K562 (cell line): Measurements from ENCODE around the gene PPT1. TPM values are rescaled to one million over a fixed set of nuclear protein-coding genes. Genes with fewer than 3 reads are reported as not detected.

Source experiments
- ARID1B ChIP-seq: fragments of 450-650 bp; IDR thresholded peaks from 2 replicates; pipeline ENCODE4 v1.6.1; 2016; ENCODE audit warnings: antibody characterized with exemption, mild to moderate bottlenecking, inconsistent platforms
- ATF7 ChIP-seq: fragments of 450-650 bp; IDR thresholded peaks from 2 replicates; pipeline ENCODE4 v1.7.1; 2014; ENCODE audit warnings: mild to moderate bottlenecking, moderate library complexity
- FIP1L1 ChIP-seq: fragments of 200-400 bp; formaldehyde crosslinking; IDR thresholded peaks from 2 replicates; pipeline ENCODE4 v1.6.1; 2018; ENCODE audit warnings: mild to moderate bottlenecking, low read depth, low read length; ENCODE audit not compliant: poor library complexity, severe bottlenecking
- FOSL1 ChIP-seq: fragments of 200-800 bp; sonication (Bioruptor generic); conservative IDR thresholded peaks from 2 replicates; pipeline ENCODE4 v1.6.1; 2016; ENCODE audit warnings: missing genetic modification characterization, missing compliant biosample characterization
- HDAC1 ChIP-seq, 2 experiments: fragments of 450-650 bp; IDR thresholded peaks; 2 replicates each; pipeline ENCODE4 v1.6.1; 2016 to 2017; ENCODE audit warnings: inconsistent platforms in 1 of 2, mild to moderate bottlenecking in 1 of 2, moderate library complexity in 1 of 2
- HDAC6 ChIP-seq: IDR thresholded peaks from 2 replicates; pipeline ENCODE4 v1.6.1; 2012; ENCODE audit warnings: low read depth, mild to moderate bottlenecking, control low read depth, inconsistent platforms, low read length, moderate library complexity
- MCM7 ChIP-seq, 2 experiments: fragments of 450-650 bp; IDR thresholded peaks; 2 replicates each; pipeline ENCODE4 v1.6.1; 2016 to 2018
- MXI1 ChIP-seq: IDR thresholded peaks from 2 replicates; pipeline ENCODE4 v1.6.1; 2011; ENCODE audit warnings: low read depth, mild to moderate bottlenecking, improper control_type of control experiment, low read length
- NONO ChIP-seq, 2 experiments: fragments of 200-400 bp in 1 of 2; fragments of 450-650 bp in 1 of 2; formaldehyde crosslinking in 1 of 2; IDR thresholded peaks; 2 replicates each; pipeline ENCODE4 v1.6.1; 2017; ENCODE audit warnings: low read depth in 2 of 2, mild to moderate bottlenecking in 2 of 2, moderate library complexity in 2 of 2, low read length in 1 of 2
- POU5F1 ChIP-seq: fragments of 150-350 bp; IDR thresholded peaks from 2 replicates; pipeline ENCODE4 v1.6.1; 2014; ENCODE audit warnings: borderline replicate concordance, low read length, low read depth, mild to moderate bottlenecking; ENCODE audit not compliant: partially characterized antibody
- RAD51 ChIP-seq: fragments of 450-650 bp; IDR thresholded peaks from 2 replicates; pipeline ENCODE4 v1.7.1; 2016; ENCODE audit warnings: low read depth, mild to moderate bottlenecking, borderline replicate concordance
- RBBP5 ChIP-seq: fragments of 200-600 bp; sonication (generic); IDR thresholded peaks from 2 replicates; pipeline ENCODE4 v1.6.1; 2012; ENCODE audit warnings: borderline replicate concordance, mild to moderate bottlenecking, low read length, control low read depth, inconsistent platforms; ENCODE audit not compliant: insufficient read depth, poor library complexity, severe bottlenecking
- SMARCA4 ChIP-seq: fragments of 450-650 bp; IDR thresholded peaks from 2 replicates; pipeline ENCODE4 v1.6.1; 2016
- SMARCE1 ChIP-seq: fragments of 450-650 bp; IDR thresholded peaks from 2 replicates; pipeline ENCODE4 v1.7.1; 2016; ENCODE audit warnings: mild to moderate bottlenecking
- TAF9B ChIP-seq: fragments of 450-650 bp; IDR thresholded peaks from 2 replicates; pipeline ENCODE4 v1.6.1; 2018; ENCODE audit warnings: mild to moderate bottlenecking; ENCODE audit not compliant: partially characterized antibody
- TBP ChIP-seq: optimal IDR thresholded peaks from 2 replicates; pipeline ENCODE3; 2011; ENCODE audit warnings: low read depth, low read length, improper control_type of control experiment
- XRCC4 ChIP-seq: IDR thresholded peaks from one replicate; pipeline ENCODE4 v1.6.1; 2011; ENCODE audit not compliant: insufficient read depth, insufficient read length; ENCODE audit errors: extremely low read depth
- ZFP1 ChIP-seq: fragments of 450-650 bp; formaldehyde crosslinking; IDR thresholded peaks from 2 replicates; pipeline ENCODE4 v1.4.0; 2020; ENCODE audit warnings: mild to moderate bottlenecking, mixed read lengths
- ZNF165 ChIP-seq: fragments of 250-450 bp; sonication (Bioruptor Pico); IDR thresholded peaks from 2 replicates; pipeline ENCODE4 v1.4.0; 2020; ENCODE audit warnings: borderline replicate concordance
- ZNF212 ChIP-seq: fragments of 450-650 bp; formaldehyde crosslinking; IDR thresholded peaks from 2 replicates; pipeline ENCODE4 v1.4.0; 2020; ENCODE audit warnings: mild to moderate bottlenecking
- ZNF311 ChIP-seq: fragments of 250-450 bp; sonication (Bioruptor Pico); IDR thresholded peaks from 2 replicates; pipeline ENCODE4 v1.4.0; 2020; ENCODE audit warnings: mild to moderate bottlenecking, moderate library complexity
- ZNF384 ChIP-seq: IDR thresholded peaks from 2 replicates; pipeline ENCODE4 v1.6.1; 2012; ENCODE audit warnings: low read depth, low read length, improper control_type of control experiment
- ZNF561 ChIP-seq: fragments of 450-650 bp; formaldehyde crosslinking; conservative IDR thresholded peaks from 2 replicates; pipeline ENCODE4 v1.4.0; 2020; ENCODE audit warnings: mild to moderate bottlenecking, moderate library complexity
- polyA plus RNA-seq, 8 experiments: library from polyadenylated mRNA; depleted of rRNA in 4 of 8; stranded (reverse) in 5 of 8; unstranded in 3 of 8; fragments of >200 nt; fragmentation: Nextera tagmentation in 2 of 8; fragmentation: Illumina TruSeq in 1 of 8; extraction: Ambion mirVana in 2 of 8; extraction: Trizol in 1 of 8; gene quantifications; 2 replicates each; pipeline versions ENCODE4 v1.2.1 to v1.2.3, GENCODE V29; 2011 to 2014; ENCODE audit warnings: inconsistent platforms in 1 of 8, missing spikeins in 1 of 8
- total RNA-seq, 7 experiments: library from RNA; depleted of rRNA in 6 of 7; stranded (reverse); fragments of >200 nt in 6 of 7; fragmentation: Illumina TruSeq in 2 of 7; extraction: Trizol in 2 of 7; gene quantifications; 2 replicates each; pipeline versions ENCODE4 v1.2.1 to v1.2.3, GENCODE V29; 2011 to 2021; ENCODE audit warnings: low replicate concordance in 1 of 7
- TF ChIP-seq, protein P1 (sequence below): fragments of 200-400 bp; formaldehyde crosslinking; IDR thresholded peaks from 2 replicates; pipeline ENCODE4 v1.6.1; 2017; ENCODE audit warnings: mild to moderate bottlenecking, low read depth, low read length, moderate library complexity
- TF ChIP-seq, protein P2 (sequence below): fragments of 450-650 bp; formaldehyde crosslinking; IDR thresholded peaks from 2 replicates; pipeline ENCODE4 v1.4.0; 2020; ENCODE audit warnings: mild to moderate bottlenecking, mixed read lengths
- TF ChIP-seq, protein P3 (sequence below): IDR thresholded peaks from 2 replicates; pipeline ENCODE4 v1.6.1; 2014; ENCODE audit warnings: antibody characterized with exemption

PPT1 gene
- total and polyA plus RNA-seq, 9 of the 15 experiments (the other 6 are each of a cell fraction or from before 2014, with no cell fraction given), result 72.2 to 285 (median 143) TPM

DNA sequence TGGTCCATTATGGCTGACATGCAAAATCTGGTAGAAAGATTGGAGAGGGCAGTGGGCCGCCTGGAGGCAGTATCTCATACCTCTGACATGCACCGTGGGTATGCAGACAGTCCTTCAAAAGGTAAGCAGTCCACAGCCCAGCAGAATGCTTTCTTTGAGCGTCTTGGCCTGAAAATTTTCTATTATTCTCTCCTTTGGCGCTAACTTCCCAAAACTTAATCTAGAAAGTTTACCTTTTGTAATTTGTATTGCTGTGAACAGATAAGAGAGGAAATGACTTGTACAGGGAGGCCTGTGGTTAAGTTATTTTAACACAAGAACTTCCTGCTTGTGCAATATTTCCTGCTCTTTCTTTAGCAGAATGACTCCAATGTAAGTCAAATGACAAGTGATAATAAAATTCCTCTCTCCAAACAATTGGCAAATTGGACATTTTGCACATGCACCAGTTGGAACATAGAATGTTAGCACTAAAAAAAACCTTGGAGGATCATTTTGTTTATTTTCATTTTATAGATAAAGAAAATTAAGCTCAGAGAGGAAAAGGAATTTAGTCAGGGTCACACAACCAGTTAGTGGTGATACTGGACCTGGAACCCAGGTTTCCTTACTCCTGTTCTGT, 37.6 kb downstream of the PPT1 start (continued):
- TF ChIP-seq NONO (IDR thresholded peaks at IDR 0.05; ENCODE audit: low read depth in 2 of 2, low read length in 1 of 2) (no peak), SMARCA4 (peak; percentile 91), MXI1 (no peak), HDAC1 (IDR thresholded peaks at IDR 0.05) (peak in 1 of 2 experiments; percentile 18; a peak in 1 of 4 replicates), TBP (no peak), XRCC4 (no peak), SMARCE1 (peak; percentile 91), ARID1B (peak; percentile 94), POU5F1 (no peak), TAF9B (no peak), RAD51 (no peak), FOSL1 (peak; percentile 85), ZNF311 (CRISPR knock-in tag) (no peak), ZNF212 (CRISPR knock-in tag) (no peak), MCM7 (IDR thresholded peaks at IDR 0.05) (no peak), ZNF384 (0 out of 2 replicates have a peak, but pooled peaks have one; percentile 14), ATF7 (peak; percentile 62; the same call in 1 of the 2 replicates), HDAC6 (no peak), FIP1L1 (no peak), RBBP5 (peak; percentile 45), ZFP1 (CRISPR knock-in tag) (no peak), ZNF561 (CRISPR knock-in tag) (no peak), ZNF165 (CRISPR knock-in tag) (no peak)
- TF ChIP-seq, protein P1, sequence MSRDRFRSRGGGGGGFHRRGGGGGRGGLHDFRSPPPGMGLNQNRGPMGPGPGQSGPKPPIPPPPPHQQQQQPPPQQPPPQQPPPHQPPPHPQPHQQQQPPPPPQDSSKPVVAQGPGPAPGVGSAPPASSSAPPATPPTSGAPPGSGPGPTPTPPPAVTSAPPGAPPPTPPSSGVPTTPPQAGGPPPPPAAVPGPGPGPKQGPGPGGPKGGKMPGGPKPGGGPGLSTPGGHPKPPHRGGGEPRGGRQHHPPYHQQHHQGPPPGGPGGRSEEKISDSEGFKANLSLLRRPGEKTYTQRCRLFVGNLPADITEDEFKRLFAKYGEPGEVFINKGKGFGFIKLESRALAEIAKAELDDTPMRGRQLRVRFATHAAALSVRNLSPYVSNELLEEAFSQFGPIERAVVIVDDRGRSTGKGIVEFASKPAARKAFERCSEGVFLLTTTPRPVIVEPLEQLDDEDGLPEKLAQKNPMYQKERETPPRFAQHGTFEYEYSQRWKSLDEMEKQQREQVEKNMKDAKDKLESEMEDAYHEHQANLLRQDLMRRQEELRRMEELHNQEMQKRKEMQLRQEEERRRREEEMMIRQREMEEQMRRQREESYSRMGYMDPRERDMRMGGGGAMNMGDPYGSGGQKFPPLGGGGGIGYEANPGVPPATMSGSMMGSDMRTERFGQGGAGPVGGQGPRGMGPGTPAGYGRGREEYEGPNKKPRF, result no peak
- TF ChIP-seq, protein P2, sequence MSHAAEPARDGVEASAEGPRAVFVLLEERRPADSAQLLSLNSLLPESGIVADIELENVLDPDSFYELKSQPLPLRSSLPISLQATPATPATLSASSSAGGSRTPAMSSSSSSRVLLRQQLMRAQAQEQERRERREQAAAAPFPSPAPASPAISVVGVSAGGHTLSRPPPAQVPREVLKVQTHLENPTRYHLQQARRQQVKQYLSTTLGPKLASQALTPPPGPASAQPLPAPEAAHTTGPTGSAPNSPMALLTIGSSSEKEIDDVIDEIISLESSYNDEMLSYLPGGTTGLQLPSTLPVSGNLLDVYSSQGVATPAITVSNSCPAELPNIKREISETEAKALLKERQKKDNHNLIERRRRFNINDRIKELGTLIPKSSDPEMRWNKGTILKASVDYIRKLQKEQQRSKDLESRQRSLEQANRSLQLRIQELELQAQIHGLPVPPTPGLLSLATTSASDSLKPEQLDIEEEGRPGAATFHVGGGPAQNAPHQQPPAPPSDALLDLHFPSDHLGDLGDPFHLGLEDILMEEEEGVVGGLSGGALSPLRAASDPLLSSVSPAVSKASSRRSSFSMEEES (CRISPR knock-in tag), result no peak
- TF ChIP-seq, protein P3, sequence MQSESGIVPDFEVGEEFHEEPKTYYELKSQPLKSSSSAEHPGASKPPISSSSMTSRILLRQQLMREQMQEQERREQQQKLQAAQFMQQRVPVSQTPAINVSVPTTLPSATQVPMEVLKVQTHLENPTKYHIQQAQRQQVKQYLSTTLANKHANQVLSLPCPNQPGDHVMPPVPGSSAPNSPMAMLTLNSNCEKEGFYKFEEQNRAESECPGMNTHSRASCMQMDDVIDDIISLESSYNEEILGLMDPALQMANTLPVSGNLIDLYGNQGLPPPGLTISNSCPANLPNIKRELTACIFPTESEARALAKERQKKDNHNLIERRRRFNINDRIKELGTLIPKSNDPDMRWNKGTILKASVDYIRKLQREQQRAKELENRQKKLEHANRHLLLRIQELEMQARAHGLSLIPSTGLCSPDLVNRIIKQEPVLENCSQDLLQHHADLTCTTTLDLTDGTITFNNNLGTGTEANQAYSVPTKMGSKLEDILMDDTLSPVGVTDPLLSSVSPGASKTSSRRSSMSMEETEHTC, result no peak
